GM18907 (cell line): ENCODE data around the gene CNEP1R1.

Experiments used
- ATAC-seq: cut with Tn5 transposase; IDR thresholded peaks from one replicate; pipeline ENCODE4 v1.9.1; 2021; ENCODE audit warnings: mild to moderate bottlenecking, moderate library complexity; ENCODE audit not compliant: unreplicated experiment

CNEP1R1 gene

DNA sequence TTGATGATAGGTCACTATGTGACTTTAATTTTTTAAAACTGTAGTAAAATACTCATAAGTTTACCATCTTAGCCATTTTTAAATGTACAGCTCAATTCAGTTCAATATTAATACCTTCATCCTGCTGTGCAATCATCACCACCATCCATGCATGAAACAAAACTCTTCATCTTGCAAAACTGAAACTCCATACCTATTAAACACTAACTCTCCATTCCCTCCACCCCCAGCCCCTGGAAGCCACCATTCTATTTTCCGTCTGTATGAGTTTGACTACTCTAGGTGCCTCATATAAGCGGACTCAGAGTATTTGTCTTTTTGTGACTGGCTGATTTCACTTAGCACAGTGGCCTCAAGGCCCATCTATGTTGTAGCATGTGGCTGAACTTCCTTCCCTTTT lies 9.4 kb upstream of the CNEP1R1 start:
- peak; percentile 48 for ATAC-seq

GRCh38 chr16:50017553-50017952 lies 7.5 kb upstream of the CNEP1R1 start:
- no peak for ATAC-seq

DNA sequence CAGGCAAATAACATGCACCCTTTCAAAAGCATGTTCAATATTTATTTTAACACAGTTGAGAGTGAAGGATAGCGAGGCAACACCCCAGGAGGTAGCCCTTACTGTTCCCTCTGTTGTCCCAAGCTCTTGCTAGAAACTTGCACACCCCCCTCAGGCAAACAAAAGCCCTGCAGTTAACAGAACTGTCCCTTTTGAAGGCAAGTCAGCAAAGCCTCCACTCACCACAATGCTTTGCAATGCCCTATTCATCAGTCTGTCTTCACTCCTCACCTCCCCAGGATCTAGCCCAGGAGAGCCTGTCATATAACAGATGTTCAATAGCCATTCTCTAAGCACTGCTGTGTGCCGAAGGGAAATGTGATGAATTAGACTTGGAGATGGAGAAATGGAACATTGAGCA lies 3.5 kb upstream of the CNEP1R1 start:
- ATAC-seq, result no peak

DNA sequence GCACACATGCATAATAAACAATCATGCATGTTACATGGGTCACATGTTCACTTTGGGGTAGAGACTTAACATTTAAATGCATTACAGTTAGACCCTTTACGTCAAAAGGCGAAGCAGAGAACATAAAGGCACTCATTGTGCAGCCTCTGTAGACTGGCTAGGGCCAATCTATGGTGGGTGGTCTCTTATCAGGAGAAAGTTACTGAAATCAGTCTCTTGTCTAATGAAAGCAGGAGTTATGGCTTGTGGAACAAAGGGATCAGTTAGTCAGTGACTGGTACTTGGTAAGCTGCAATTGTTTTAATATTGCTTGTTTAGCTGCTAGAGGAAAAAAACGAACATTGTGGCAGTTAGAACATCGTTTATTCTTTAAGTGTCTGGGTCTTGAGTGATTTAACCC lies 1.4 kb upstream of the CNEP1R1 start:
- no peak for ATAC-seq

GRCh38 chr16:50024207-50024606 lies 818 bp upstream of the CNEP1R1 start:
- no peak for ATAC-seq

- ATAC-seq, result peak; percentile 11
These were observed 509 bp downstream of the CNEP1R1 start for GRCh38 chr16:50025537-50025931.

GRCh38 chr16:50027829-50028228 lies 2.8 kb downstream of the CNEP1R1 start:
- ATAC-seq, result no peak

GRCh38 chr16:50035468-50035992 lies 10.5 kb downstream of the CNEP1R1 start:
- ATAC-seq, result no peak

DNA sequence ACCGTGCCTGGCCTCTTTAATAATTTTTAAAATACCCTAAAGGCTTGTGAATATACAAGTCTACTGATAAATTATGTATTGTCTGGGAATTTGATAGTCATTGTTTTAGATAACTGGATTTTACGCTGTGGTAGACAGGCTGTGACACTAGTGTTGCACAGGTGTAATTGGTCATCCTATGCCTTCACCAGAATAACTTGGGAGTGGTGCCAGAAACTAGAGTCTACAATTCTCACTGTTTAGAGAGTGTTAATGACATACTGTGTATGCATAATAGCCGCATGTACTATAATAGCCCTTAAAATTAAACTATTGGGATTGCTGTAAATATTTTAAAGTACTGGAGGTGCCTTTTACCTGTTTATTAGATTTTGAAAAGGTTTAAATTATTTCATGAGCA lies 11.4 kb downstream of the CNEP1R1 start:
- ATAC-seq, result no peak

- no peak for ATAC-seq
These were observed 12.7 kb downstream of the CNEP1R1 start for GRCh38 chr16:50037662-50038220.

- ATAC-seq, result no peak
These were observed 13.3 kb downstream of the CNEP1R1 start for GRCh38 chr16:50038286-50038685.

- no peak for ATAC-seq
These were observed 13.9 kb downstream of the CNEP1R1 start for GRCh38 chr16:50038756-50039529.

GRCh38 chr16:50040018-50040417 lies 15.0 kb downstream of the CNEP1R1 start:
- no peak for ATAC-seq

DNA sequence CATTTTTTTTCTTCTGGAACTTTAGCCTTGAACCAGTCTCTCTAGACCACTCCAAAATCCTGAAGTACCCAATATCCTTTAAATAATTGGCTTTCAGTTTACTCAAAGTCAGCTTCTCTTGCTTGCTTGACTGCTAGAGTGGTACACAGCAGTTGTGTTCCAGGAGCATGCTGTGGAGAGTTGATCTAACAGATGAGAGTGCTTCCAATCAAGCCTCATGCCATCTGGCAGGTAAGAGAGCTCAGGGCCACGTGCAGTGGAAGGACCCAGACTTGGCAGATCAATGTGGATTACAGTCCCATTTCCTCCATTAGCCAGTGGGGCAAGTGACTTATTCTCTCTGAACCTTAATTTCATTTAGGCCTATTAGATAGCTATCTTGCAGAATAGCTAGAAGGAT lies 15.7 kb downstream of the CNEP1R1 start:
- no peak for ATAC-seq

- no peak for ATAC-seq
These were observed 18.3 kb downstream of the CNEP1R1 start for GRCh38 chr16:50043358-50043757.

- no peak for ATAC-seq
These were observed 20.4 kb downstream of the CNEP1R1 start for GRCh38 chr16:50045412-50045811.

GRCh38 chr16:50046853-50047252 lies 21.8 kb downstream of the CNEP1R1 start:
- no peak for ATAC-seq

- no peak for ATAC-seq
These were observed 22.8 kb downstream of the CNEP1R1 start for GRCh38 chr16:50047864-50048263.

- no peak for ATAC-seq
These were observed 25.8 kb downstream of the CNEP1R1 start for GRCh38 chr16:50050802-50051201.

- no peak for ATAC-seq
These were observed 31.2 kb downstream of the CNEP1R1 start for GRCh38 chr16:50056226-50056625.

DNA sequence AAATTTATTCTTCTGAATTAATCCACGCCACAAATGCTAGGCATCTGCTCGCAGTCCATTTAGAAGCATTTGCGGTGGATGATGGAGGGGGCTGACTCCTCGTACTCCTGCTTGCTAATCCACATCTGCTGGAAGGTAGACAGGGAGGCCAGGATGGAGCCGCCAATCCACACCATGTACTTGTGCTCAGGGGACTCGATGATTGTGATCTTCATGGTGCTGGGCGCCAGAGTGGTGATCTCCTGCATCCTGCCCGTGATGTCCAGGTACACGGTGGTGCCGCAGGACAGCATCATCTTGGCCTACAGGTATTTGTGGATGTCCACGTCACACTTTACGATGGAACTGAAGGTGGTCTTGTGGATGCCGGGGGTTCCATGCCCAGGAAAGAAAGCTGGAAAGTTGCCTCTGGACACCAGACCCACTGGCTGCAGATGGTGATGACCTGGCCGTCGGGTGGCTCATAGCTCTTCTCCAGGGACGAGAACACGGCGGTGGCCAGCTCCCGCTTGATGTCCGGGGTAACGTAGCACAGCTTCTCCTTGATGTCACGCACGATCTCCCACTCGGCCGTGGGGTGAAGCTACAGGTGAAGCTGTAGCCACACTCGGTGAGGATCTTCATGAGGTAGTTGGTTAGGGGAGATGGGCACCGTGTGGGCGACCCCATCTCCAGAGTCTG lies 33.2 kb downstream of the CNEP1R1 start:
- no peak for ATAC-seq

- no peak for ATAC-seq
These were observed 34.1 kb downstream of the CNEP1R1 start for GRCh38 chr16:50059111-50059510.
